Stimulated activated naive CD8-positive, alpha-beta T cell treated with anti-CD3 and anti-CD28 coated beads, Interleukin-15, Interleukin-2, amounts not matched to agents 100 U/mL and 50 U/mL, for 24 hours (primary cell): ENCODE data around the gene OLFML2B.
"Not testable (repeated sequence)": the region's sequence is repeated elsewhere in the genome, so short reads cannot be mapped to it uniquely, and the experiment has no call there.

Source experiments
- ATAC-seq: fragments of 150-1000 bp; cut with Tn5 transposase; one replicate; pipeline ENCODE4 v1.10.0; 2021
- DNase-seq: peaks from one replicate; pipeline ENCODE4 v3.0.0; 2021

Gene OLFML2B

GRCh38 chr1:162023547-162024501, at the start of gene OLFML2B:
Gene OLFML2B, minus strand, starts transcription at chr1:162023869. Its CDS starts 439 bp downstream, at chr1:162023430.
- ATAC-seq (peak; percentile 85), DNase-seq (peak; percentile 54)

GRCh38 chr1:162072740-162073139, 49.1 kb upstream of the OLFML2B start:
- ATAC-seq (no peak), DNase-seq (no peak)

GRCh38 chr1:162070825-162071224, 47.2 kb upstream of the OLFML2B start:
- DNase-seq (no peak), ATAC-seq (no peak)

DNA sequence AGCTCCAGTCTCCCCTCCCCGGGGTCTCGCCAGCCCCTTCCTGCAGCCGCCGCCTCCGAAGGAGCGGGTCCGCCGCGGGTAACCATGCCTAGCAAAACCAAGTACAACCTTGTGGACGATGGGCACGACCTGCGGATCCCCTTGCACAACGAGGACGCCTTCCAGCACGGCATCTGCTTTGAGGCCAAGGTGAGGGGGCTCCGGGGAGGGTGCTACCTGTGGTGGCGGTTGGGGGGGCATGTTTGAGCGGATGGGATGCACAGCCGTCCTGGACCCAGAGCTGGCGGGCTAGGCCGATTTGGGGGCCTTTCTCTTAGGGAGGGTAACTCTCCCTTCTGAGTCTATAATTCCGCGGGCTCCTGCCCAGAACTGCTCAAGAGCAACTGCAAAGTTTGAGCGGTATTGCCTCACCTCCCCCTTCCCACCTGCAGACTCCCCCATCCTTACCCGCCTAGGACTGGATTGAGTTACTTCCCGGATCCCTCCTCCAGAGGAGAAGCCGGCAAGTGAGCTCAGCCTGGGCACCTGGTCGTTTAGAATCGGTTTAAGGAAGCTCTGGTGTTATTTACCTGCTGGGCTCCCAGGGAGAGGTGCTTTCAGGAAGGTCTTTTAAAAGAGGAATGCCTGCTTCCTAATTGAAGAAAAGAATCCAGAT, 46.6 kb upstream of the OLFML2B start:
- DNase-seq = no peak
- peak; percentile 7 for ATAC-seq

DNA sequence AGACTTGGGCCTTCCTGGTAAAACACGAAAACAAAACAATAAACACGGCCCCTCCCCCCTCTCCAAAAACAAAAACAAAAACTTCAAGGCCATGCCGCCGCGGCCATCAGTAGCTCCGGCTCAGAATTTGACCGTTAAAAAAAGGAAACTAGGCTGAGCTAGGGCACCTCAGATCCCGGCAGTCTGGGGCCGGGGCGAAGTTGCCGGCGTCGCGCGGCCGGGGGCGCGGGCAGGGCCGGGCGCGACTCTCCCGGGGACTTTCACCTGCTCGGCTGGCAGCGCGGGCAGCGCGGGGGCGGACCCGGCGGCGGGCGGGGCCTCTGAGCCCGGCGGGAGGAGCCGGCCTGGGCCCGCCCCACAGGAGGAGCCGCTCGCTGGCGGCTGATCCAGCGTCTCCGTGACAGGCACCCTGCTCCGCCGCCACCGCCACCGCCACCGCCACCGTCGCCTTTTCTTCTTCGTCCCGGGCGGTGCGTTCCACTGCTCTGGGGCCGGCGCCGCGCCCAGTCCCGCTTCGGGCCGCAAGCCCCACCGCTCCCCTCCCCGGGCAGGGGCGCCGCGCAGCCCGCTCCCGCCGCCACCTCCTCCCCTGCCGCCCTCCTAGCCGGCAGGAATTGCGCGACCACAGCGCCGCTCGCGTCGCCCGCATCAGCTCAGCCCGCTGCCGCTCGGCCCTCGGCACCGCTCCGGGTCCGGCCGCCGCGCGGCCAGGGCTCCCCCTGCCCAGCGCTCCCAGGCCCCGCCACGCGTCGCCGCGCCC, 45.8 kb upstream of the OLFML2B start, which contains the start of gene NOS1AP:
Gene NOS1AP, plus strand, starts transcription at position 358 of the 760 bp plus-strand sequence. CDS start 487 bp downstream, outside the sequence.
- peak; percentile 98 for ATAC-seq
- DNase-seq = peak; percentile 85

DNA sequence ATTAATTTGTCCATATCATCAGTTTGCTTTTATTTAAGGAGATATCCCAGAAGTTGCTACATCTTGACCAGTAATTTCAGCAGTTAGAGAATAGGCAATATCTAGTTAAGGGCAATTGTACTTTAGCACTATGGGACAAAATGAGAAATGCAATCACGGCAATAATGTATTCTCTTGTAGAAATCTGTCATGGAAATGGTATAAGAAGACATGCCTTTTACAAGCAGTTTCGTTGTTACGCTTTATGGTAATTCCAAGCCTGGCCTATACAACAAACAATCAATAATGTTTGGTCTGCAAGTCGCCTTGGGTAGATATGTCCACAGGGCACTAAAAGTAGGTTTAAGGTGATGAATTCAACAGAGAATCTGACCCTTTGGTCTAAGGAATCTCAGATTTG, 44.6 kb upstream of the OLFML2B start:
- no peak for ATAC-seq
- DNase-seq = no peak

DNA sequence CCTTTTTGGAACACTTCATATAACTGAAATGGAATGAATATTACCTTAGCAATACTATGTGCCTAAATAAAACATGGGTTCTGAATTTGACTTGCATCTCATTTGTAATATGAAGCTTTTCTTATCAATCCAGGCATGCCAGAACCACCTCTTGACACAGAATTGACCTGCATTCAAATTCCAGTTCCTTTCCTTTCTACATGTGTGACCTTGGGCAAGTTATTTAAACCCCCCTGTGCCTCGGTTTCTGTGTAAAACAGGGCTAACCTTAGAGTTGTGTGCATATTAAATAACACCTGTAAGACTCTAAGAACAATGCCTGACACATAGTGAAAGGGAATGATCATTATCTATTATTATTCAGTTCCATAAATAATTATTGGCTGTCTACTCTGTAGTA, 43.8 kb upstream of the OLFML2B start:
- DNase-seq (no peak), ATAC-seq (no peak)

GRCh38 chr1:162066836-162067235, 43.2 kb upstream of the OLFML2B start:
- not testable (repeated sequence) for DNase-seq, ATAC-seq

GRCh38 chr1:162065016-162065415, 41.3 kb upstream of the OLFML2B start:
- ATAC-seq = no peak
- no peak for DNase-seq

- no peak for DNase-seq
- no peak for ATAC-seq
Measured at GRCh38 chr1:162062542-162063015, 38.9 kb upstream of the OLFML2B start.

DNA sequence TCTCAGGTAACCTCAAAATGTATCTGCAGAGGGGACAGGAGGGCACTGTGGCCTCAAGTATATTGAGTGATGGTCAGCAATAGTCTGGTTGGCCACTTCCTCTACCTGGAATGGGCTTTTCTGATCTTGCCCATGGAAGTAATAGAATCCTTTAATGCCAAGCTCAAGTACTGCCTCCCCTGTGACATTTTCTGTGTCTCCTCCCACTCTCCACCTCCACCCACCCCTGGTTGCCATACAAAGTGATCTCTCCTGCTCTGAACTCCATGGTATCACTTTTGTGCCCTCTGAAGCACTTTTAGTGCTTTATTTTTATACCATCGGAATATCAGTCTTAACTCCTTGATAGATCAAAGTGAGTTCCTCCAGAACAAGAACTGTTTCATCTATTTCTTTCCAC, 36.6 kb upstream of the OLFML2B start:
- ATAC-seq (no peak), DNase-seq (no peak)

- no peak for DNase-seq
- ATAC-seq = no peak
Measured at GRCh38 chr1:162059721-162060120, 36.1 kb upstream of the OLFML2B start.

GRCh38 chr1:162056579-162056978, 32.9 kb upstream of the OLFML2B start:
- ATAC-seq (no peak), DNase-seq (no peak)

DNA sequence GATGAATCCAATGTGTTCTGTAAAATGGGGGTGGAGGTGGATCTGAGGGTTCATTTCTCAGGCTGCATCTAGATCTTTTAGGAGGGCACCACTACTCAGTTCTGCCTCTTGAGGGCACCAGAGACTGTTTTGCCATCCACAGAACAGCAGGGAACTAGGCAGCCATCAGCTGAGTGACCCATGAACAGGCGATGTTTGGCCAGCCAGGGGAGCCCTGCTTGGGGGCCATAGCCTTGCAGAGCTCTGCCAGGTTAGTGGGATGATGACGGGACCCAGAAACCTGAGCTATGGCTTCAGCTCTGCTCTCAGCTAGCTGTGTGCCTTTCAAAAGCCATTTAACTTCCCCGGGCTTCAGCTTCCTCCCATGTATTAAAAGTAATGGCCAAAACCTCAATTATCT, 32.4 kb upstream of the OLFML2B start:
- DNase-seq (peak; percentile 46), ATAC-seq (peak; percentile 79)

- ATAC-seq (peak; percentile 38), DNase-seq (no peak)
Measured at GRCh38 chr1:162055062-162055461, 31.4 kb upstream of the OLFML2B start.

GRCh38 chr1:162053949-162054348, 30.3 kb upstream of the OLFML2B start:
- not testable (repeated sequence) for DNase-seq, ATAC-seq

GRCh38 chr1:162046921-162047320, 23.3 kb upstream of the OLFML2B start:
- DNase-seq = no peak
- ATAC-seq = no peak

- no peak for ATAC-seq
- no peak for DNase-seq
Measured at GRCh38 chr1:162042361-162042760, 18.7 kb upstream of the OLFML2B start.

DNA sequence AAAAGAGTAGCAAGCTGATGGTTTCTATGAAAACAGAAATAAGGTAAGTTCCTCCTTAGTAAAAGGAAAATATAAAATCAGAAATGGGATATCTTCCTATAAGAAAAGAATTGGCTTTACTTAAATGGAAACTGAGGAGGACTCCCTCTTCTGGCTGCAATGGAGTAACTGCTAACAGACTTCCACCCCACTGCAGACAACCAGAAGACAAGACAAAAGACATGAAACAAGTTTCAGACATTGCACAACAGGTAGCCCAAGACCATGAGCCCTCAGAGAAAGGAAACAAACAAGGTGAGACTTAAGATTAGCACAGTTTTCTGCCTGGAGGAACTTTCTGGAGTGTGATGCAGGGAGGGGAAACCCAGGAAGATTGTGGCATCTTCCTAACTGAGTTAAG, 17.0 kb upstream of the OLFML2B start:
- no peak for ATAC-seq
- DNase-seq = no peak

DNA sequence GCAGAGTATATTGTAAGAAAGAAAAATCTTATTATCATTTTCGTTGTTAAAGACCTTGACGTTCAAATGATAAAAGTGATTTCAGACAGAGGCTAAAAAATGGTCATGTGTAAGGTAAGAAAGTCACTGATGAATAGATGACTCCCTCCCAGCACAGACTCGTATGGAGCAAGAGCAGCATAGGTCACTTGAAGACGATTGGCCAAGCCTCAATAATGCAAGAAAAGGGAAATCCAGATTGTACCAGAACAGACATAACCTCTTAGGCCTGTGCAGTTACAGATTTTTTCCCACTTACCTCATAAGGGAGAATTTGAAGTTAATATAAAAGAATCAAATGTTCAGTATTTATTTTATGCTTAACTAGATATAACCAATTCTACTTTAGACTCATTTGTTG, 16.3 kb upstream of the OLFML2B start:
- ATAC-seq = no peak
- DNase-seq = no peak

GRCh38 chr1:162038624-162039023, 15.0 kb upstream of the OLFML2B start:
- DNase-seq (no peak), ATAC-seq (no peak)

- DNase-seq = no peak
- ATAC-seq = no peak
Measured at GRCh38 chr1:162036163-162036562, 12.5 kb upstream of the OLFML2B start.
